A549 treated with dexamethasone at 1 μM for 4 hours (cell line): Measurements from ENCODE around the gene TVP23B. TPM values are rescaled to one million over a fixed set of nuclear protein-coding genes. Genes with fewer than 3 reads are reported as not detected.

Experiments
- total RNA-seq: library from RNA; stranded (reverse); fragments of 200-300 nt; extraction: Qiagen RNA extraction; gene quantifications from 5 replicates; pipeline ENCODE4 v1.2.3, GENCODE V29; 2022

TVP23B gene
- 60.1 to 68.4 TPM (median 63.7 TPM) in 5 replicates for total RNA-seq

DNA sequence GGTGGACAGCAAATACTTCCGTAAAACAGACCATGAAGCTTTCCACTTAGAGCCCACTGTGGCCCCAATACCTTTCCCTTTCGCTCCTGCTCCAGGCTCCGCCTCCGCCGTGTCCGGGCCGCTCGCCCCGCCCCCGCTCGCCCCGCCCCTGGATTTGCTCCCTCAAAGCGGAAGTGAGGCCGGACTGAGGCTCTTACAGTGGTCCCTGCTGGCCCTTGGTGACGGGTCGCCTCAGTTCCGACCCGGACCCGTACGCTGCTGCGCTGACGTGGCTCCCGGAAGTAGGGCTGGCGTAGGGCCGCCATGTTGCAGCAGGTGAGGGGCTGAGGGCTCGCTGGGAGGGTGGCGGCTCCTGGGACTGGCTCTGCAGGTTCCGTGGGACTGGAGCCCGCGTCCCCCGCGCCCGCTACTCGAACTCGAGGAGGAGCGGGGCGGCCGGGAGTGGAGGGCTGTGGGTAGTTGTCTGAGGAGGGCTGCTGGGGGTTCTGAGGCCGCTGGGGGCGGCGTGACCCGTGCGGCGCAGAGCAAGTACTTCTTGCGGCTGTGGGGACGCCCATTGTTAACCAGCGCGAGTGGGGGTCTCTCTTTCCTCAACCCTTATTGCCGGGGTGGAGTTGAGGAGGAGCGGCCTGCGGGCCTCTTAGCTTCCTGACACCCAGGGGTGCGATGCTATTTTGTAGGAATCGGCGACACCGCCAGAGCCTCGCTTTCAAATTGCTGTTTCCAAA, at the start of gene TVP23B:
Gene TVP23B (plus strand): TSS at position 193 of the 728 bp plus-strand sequence. CDS start 111 bp downstream, at position 304.

GRCh38 chr17:18743699-18744421, 37.1 kb upstream of the TVP23B start, which contains the start of gene FBXW10:
TSS of gene FBXW10 (plus strand) at chr17:18744054. CDS start at chr17:18744245, 191 bp downstream.

Other genes starting within 250 kb of the TVP23B start
- 0.29 TPM in 1 of 5 replicates, not detected in the others for gene TBC1D28, start 136.8 kb upstream of the TVP23B start, total RNA-seq
- gene FOXO3B, start 98.9 kb upstream of the TVP23B start, total RNA-seq: 1.8 to 4.5 TPM (median 4.1 TPM) in 5 replicates
- gene FBXW10, start 37.1 kb upstream of the TVP23B start, total RNA-seq: 1.0 to 1.4 TPM (median 1.2 TPM) in 5 replicates
- 35.7 to 39.5 TPM (median 37.7 TPM) in 5 replicates for gene PRPSAP2, start 76.9 kb downstream of the TVP23B start, total RNA-seq
- gene SLC5A10, start 171.0 kb downstream of the TVP23B start, total RNA-seq: 0.14 to 0.21 TPM (median 0.19 TPM) in 5 replicates
- gene FAM83G, start 223.6 kb downstream of the TVP23B start, total RNA-seq: 27.8 to 40.6 TPM (median 39.4 TPM) in 5 replicates